Measurements from ENCODE around the gene SOX9.

SOX9 gene

GRCh38 chr17:72093707-72094106, 27.1 kb upstream of the SOX9 start:
- H3K4me1 ChIP-seq (ENCODE audit: control insufficient read depth in 1 of 2, insufficient read depth in 2 of 2, low read length in 2 of 2), result no peaks in the 10 kb centered on the region
- H3K9ac ChIP-seq (ENCODE audit: low read depth in 1 of 2, low read length in 2 of 2), result no peak overlapping the region
- no peak overlapping the region for H3K4me3 ChIP-seq (ENCODE audit: low read depth in 1 of 2, low read length in 2 of 2)
- no peaks in the 10 kb centered on the region for H3K36me3 ChIP-seq (ENCODE audit: control insufficient read depth in 1 of 2, insufficient read depth in 2 of 2, low read length in 2 of 2)
- H3K27ac ChIP-seq (ENCODE audit: low read depth, low read length), result no peak overlapping the region
- H3K27me3 ChIP-seq (ENCODE audit: control insufficient read depth in 1 of 2, insufficient read depth in 2 of 2, low read length in 2 of 2), result no peaks in the 10 kb centered on the region
- no peaks in the 10 kb centered on the region for H3K9me3 ChIP-seq (ENCODE audit: control insufficient read depth in 1 of 2, low read length in 2 of 2)

DNA sequence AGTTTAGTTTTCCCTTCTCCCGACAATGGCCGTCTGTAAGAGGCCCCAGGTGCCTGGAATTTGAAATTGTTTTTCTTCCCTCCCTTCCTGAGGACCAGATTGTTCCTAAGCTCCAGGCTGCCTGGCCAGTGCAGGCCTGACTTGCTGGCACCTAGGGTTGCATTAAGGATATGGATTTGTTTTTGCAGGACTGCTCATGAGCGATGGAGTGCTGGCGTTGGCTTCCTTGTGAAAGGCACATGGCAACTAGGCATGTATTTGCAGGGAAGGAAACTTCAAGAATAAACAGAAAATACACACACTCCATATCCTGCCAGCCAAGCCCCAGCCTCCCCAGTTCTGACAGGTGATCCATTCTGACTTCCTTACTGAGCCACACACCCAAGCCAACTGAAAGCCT, 25.5 kb upstream of the SOX9 start:
- H3K36me3 ChIP-seq (ENCODE audit: control insufficient read depth in 1 of 2, insufficient read depth in 2 of 2, low read length in 2 of 2), result no peaks in the 10 kb centered on the region
- no peak overlapping the region for H3K27ac ChIP-seq (ENCODE audit: low read depth, low read length)
- no peak overlapping the region for H3K4me3 ChIP-seq (ENCODE audit: low read depth in 1 of 2, low read length in 2 of 2)
- no peak overlapping the region for H3K9ac ChIP-seq (ENCODE audit: low read depth in 1 of 2, low read length in 2 of 2)
- H3K4me1 ChIP-seq (ENCODE audit: control insufficient read depth in 1 of 2, insufficient read depth in 2 of 2, low read length in 2 of 2), result no peaks in the 10 kb centered on the region
- no peaks in the 10 kb centered on the region for H3K9me3 ChIP-seq (ENCODE audit: control insufficient read depth in 1 of 2, low read length in 2 of 2)
- no peaks in the 10 kb centered on the region for H3K27me3 ChIP-seq (ENCODE audit: control insufficient read depth in 1 of 2, insufficient read depth in 2 of 2, low read length in 2 of 2)

GRCh38 chr17:72097144-72097543, 23.7 kb upstream of the SOX9 start:
- Histone ChIP-seq H3K4me1 (ENCODE audit: control insufficient read depth in 1 of 2, insufficient read depth in 2 of 2, low read length in 2 of 2) (no peaks in the 10 kb centered on the region), H3K4me3 (ENCODE audit: low read depth in 1 of 2, low read length in 2 of 2) (no peak overlapping the region), H3K9me3 (ENCODE audit: control insufficient read depth in 1 of 2, low read length in 2 of 2) (no peaks in the 10 kb centered on the region), H3K9ac (ENCODE audit: low read depth in 1 of 2, low read length in 2 of 2) (no peak overlapping the region), H3K27ac (ENCODE audit: low read depth, low read length) (no peak overlapping the region), H3K36me3 (ENCODE audit: control insufficient read depth in 1 of 2, insufficient read depth in 2 of 2, low read length in 2 of 2) (no peaks in the 10 kb centered on the region), H3K27me3 (ENCODE audit: control insufficient read depth in 1 of 2, insufficient read depth in 2 of 2, low read length in 2 of 2) (no peaks in the 10 kb centered on the region)

- H3K27me3 ChIP-seq (ENCODE audit: control insufficient read depth in 1 of 2, insufficient read depth in 2 of 2, low read length in 2 of 2), result no peaks in the 10 kb centered on the region
- no peak overlapping the region for H3K27ac ChIP-seq (ENCODE audit: low read depth, low read length)
- no peaks in the 10 kb centered on the region for H3K4me1 ChIP-seq (ENCODE audit: control insufficient read depth in 1 of 2, insufficient read depth in 2 of 2, low read length in 2 of 2)
- H3K36me3 ChIP-seq (ENCODE audit: control insufficient read depth in 1 of 2, insufficient read depth in 2 of 2, low read length in 2 of 2), result no peaks in the 10 kb centered on the region
- no peak overlapping the region for H3K9ac ChIP-seq (ENCODE audit: low read depth in 1 of 2, low read length in 2 of 2)
- no peak overlapping the region for H3K4me3 ChIP-seq (ENCODE audit: low read depth in 1 of 2, low read length in 2 of 2)
- H3K9me3 ChIP-seq (ENCODE audit: control insufficient read depth in 1 of 2, low read length in 2 of 2), result no peaks in the 10 kb centered on the region
Observed at GRCh38 chr17:72099919-72100318, 20.9 kb upstream of the SOX9 start.

DNA sequence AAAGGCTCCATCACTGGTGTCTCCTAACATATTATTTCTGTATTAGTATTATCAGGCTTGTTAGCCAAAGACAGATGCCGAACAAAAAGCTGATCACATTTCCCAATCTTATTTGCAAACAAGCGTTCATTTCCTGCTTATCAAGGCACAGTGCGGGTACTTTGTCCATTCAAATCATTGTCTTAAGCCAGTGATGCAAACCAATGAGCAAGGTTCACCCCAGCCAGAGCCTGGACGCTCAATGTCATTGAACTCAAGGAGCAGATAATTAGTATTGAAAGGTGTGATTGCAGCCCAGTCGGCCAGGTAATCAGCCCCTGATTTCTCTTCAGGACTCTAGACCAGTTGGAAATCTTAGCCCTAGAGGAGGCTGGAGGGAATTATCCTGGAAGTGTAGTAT, 20.4 kb upstream of the SOX9 start:
- Histone ChIP-seq H3K9me3 (ENCODE audit: control insufficient read depth in 1 of 2, low read length in 2 of 2) (no peaks in the 10 kb centered on the region), H3K36me3 (ENCODE audit: control insufficient read depth in 1 of 2, insufficient read depth in 2 of 2, low read length in 2 of 2) (no peaks in the 10 kb centered on the region), H3K4me3 (ENCODE audit: low read depth in 1 of 2, low read length in 2 of 2) (no peak overlapping the region), H3K9ac (ENCODE audit: low read depth in 1 of 2, low read length in 2 of 2) (no peak overlapping the region), H3K27ac (ENCODE audit: low read depth, low read length) (no peak overlapping the region), H3K27me3 (ENCODE audit: control insufficient read depth in 1 of 2, insufficient read depth in 2 of 2, low read length in 2 of 2) (no peaks in the 10 kb centered on the region), H3K4me1 (ENCODE audit: control insufficient read depth in 1 of 2, insufficient read depth in 2 of 2, low read length in 2 of 2) (no peaks in the 10 kb centered on the region)

GRCh38 chr17:72101526-72101925, 19.3 kb upstream of the SOX9 start:
- Histone ChIP-seq H3K27ac (ENCODE audit: low read depth, low read length) (no peak overlapping the region), H3K4me3 (ENCODE audit: low read depth in 1 of 2, low read length in 2 of 2) (no peak overlapping the region), H3K4me1 (ENCODE audit: control insufficient read depth in 1 of 2, insufficient read depth in 2 of 2, low read length in 2 of 2) (no peaks in the 10 kb centered on the region), H3K9me3 (ENCODE audit: control insufficient read depth in 1 of 2, low read length in 2 of 2) (no peaks in the 10 kb centered on the region), H3K9ac (ENCODE audit: low read depth in 1 of 2, low read length in 2 of 2) (no peak overlapping the region), H3K36me3 (ENCODE audit: control insufficient read depth in 1 of 2, insufficient read depth in 2 of 2, low read length in 2 of 2) (no peaks in the 10 kb centered on the region), H3K27me3 (ENCODE audit: control insufficient read depth in 1 of 2, insufficient read depth in 2 of 2, low read length in 2 of 2) (no peaks in the 10 kb centered on the region)

- no peaks in the 10 kb centered on the region for H3K9me3 ChIP-seq (ENCODE audit: control insufficient read depth in 1 of 2, low read length in 2 of 2)
- H3K27ac ChIP-seq (ENCODE audit: low read depth, low read length), result no peak overlapping the region
- no peaks in the 10 kb centered on the region for H3K4me1 ChIP-seq (ENCODE audit: control insufficient read depth in 1 of 2, insufficient read depth in 2 of 2, low read length in 2 of 2)
- H3K4me3 ChIP-seq (ENCODE audit: low read depth in 1 of 2, low read length in 2 of 2), result no peak overlapping the region
- H3K36me3 ChIP-seq (ENCODE audit: control insufficient read depth in 1 of 2, insufficient read depth in 2 of 2, low read length in 2 of 2), result no peaks in the 10 kb centered on the region
- no peak overlapping the region for H3K9ac ChIP-seq (ENCODE audit: low read depth in 1 of 2, low read length in 2 of 2)
- H3K27me3 ChIP-seq (ENCODE audit: control insufficient read depth in 1 of 2, insufficient read depth in 2 of 2, low read length in 2 of 2), result no peaks in the 10 kb centered on the region
Observed at GRCh38 chr17:72102366-72102765, 18.5 kb upstream of the SOX9 start.

DNA sequence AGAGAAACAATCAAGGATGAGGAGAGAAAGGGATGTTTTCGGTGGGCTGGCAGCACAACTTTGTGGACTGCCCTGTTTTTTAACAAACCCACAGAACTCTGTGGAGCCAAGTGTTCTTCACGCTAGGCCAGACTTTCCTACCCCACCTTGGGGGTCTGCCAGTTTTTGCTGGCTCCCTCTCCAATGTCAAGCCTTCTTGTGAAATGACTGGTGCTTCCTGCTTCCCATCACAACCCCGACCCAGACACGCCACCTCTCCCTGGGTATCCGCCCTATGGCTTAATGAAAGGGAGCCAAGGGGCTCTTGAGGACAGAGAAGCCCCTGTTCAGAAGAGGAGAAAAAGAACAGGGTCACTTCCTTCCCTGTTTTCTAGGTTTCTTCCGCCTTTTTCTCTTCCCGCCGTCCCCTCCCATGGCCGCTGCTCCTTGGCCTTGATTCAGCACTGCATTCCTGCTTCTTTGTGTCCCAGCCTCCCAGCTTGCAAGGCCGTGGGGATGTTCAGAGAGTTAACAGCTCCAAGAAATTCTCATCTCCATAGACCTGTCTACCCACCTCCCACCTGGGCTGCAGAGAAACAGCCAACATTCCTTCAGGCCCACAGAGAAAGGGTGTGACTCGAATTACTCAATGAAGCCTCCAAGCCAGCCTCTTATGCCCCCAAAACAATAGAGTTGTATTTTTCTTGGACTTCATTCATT, 16.5 kb upstream of the SOX9 start:
- H3K36me3 ChIP-seq (ENCODE audit: control insufficient read depth in 1 of 2, insufficient read depth in 2 of 2, low read length in 2 of 2), result no peaks in the 10 kb centered on the region
- H3K27ac ChIP-seq (ENCODE audit: low read depth, low read length), result no peak overlapping the region
- H3K4me3 ChIP-seq (ENCODE audit: low read depth in 1 of 2, low read length in 2 of 2), result no peak overlapping the region
- H3K9me3 ChIP-seq (ENCODE audit: control insufficient read depth in 1 of 2, low read length in 2 of 2), result no peaks in the 10 kb centered on the region
- no peak overlapping the region for H3K9ac ChIP-seq (ENCODE audit: low read depth in 1 of 2, low read length in 2 of 2)
- H3K27me3 ChIP-seq (ENCODE audit: control insufficient read depth in 1 of 2, insufficient read depth in 2 of 2, low read length in 2 of 2), result no peaks in the 10 kb centered on the region
- H3K4me1 ChIP-seq (ENCODE audit: control insufficient read depth in 1 of 2, insufficient read depth in 2 of 2, low read length in 2 of 2), result no peaks in the 10 kb centered on the region

- Histone ChIP-seq H3K27me3 (ENCODE audit: control insufficient read depth in 1 of 2, insufficient read depth in 2 of 2, low read length in 2 of 2) (no peaks in the 10 kb centered on the region), H3K36me3 (ENCODE audit: control insufficient read depth in 1 of 2, insufficient read depth in 2 of 2, low read length in 2 of 2) (no peaks in the 10 kb centered on the region), H3K27ac (ENCODE audit: low read depth, low read length) (no peak overlapping the region), H3K4me3 (ENCODE audit: low read depth in 1 of 2, low read length in 2 of 2) (no peak overlapping the region), H3K9me3 (ENCODE audit: control insufficient read depth in 1 of 2, low read length in 2 of 2) (no peaks in the 10 kb centered on the region), H3K9ac (ENCODE audit: low read depth in 1 of 2, low read length in 2 of 2) (no peak overlapping the region), H3K4me1 (ENCODE audit: control insufficient read depth in 1 of 2, insufficient read depth in 2 of 2, low read length in 2 of 2) (no peaks in the 10 kb centered on the region)
Observed at GRCh38 chr17:72104863-72105234, 16.0 kb upstream of the SOX9 start.

GRCh38 chr17:72107100-72107499, 13.7 kb upstream of the SOX9 start:
- Histone ChIP-seq H3K27ac (ENCODE audit: low read depth, low read length) (no peak overlapping the region), H3K36me3 (ENCODE audit: control insufficient read depth in 1 of 2, insufficient read depth in 2 of 2, low read length in 2 of 2) (no peaks in the 10 kb centered on the region), H3K4me1 (ENCODE audit: control insufficient read depth in 1 of 2, insufficient read depth in 2 of 2, low read length in 2 of 2) (no peaks in the 10 kb centered on the region), H3K27me3 (ENCODE audit: control insufficient read depth in 1 of 2, insufficient read depth in 2 of 2, low read length in 2 of 2) (no peaks in the 10 kb centered on the region), H3K9ac (ENCODE audit: low read depth in 1 of 2, low read length in 2 of 2) (no peak overlapping the region), H3K4me3 (ENCODE audit: low read depth in 1 of 2, low read length in 2 of 2) (no peak overlapping the region), H3K9me3 (ENCODE audit: control insufficient read depth in 1 of 2, low read length in 2 of 2) (no peaks in the 10 kb centered on the region)

All from duodenal mucosa (tissue), 2 donors.